ENCODE measurements around the gene PAX5.

DNA sequence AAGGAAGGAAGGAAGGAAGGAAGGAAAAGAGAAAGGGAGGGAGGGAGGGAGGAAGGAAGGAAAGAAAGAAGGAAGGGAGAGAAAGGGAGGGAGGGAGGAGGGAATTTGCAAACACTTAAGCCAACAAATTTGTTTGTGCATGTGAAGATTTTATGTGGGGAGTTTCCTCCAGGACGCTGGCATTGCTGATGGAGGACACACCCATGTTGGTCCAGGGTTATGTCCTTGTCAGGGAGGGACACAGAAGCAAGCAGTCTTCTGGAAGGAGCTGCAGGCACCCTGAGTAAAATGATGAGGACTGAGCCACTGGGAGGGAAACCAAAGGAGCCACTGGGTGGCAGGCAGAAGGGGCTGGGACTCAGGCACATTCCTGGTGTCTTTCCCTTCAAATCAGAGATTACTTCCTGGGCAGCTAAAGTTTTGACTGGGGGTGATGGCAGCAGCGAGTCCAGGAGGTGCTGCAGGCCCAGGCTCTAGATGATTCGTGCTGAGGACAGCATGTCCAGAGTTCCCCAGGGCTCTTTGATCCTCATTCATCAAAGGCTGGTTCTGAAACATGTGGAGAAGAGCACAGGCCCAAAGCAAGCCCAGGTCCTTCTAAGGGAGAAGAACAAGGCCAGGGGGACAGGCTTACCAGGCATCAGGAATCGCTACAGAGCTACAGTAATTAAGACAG lies 109.2 kb downstream of the PAX5 start:
- TF ChIP-seq CTCF (IDR thresholded peaks at IDR 0.05) (no peak), ZFX (IDR thresholded peaks at IDR 0.05; ENCODE audit: borderline replicate concordance) (no peak)
